K562 (cell line): ENCODE data around the gene YPEL2. TPM values are rescaled to one million over a fixed set of nuclear protein-coding genes. Genes with fewer than 3 reads are reported as not detected.

Source experiments
- ARHGAP35 ChIP-seq: fragments of 450-650 bp; IDR thresholded peaks from 2 replicates; pipeline ENCODE4 v1.6.1; 2018; ENCODE audit not compliant: partially characterized antibody
- PBX2 ChIP-seq, 2 experiments: IDR thresholded peaks in 1 of 2; conservative IDR thresholded peaks in 1 of 2; 2 replicates each; pipeline ENCODE4 v1.6.1; 2016; ENCODE audit warnings: low read depth in 2 of 2, mild to moderate bottlenecking in 1 of 2, missing compliant biosample characterization in 1 of 2, missing genetic modification characterization in 1 of 2, moderate library complexity in 1 of 2
- SIRT6 ChIP-seq: IDR thresholded peaks from one replicate; pipeline ENCODE4 v1.6.1; 2012; ENCODE audit warnings: low read depth, mild to moderate bottlenecking, control low read depth, inconsistent platforms, low read length, moderate library complexity
- polyA plus RNA-seq, 8 experiments: library from polyadenylated mRNA; depleted of rRNA in 4 of 8; stranded (reverse) in 5 of 8; unstranded in 3 of 8; fragments of >200 nt; fragmentation: Nextera tagmentation in 2 of 8; fragmentation: Illumina TruSeq in 1 of 8; extraction: Ambion mirVana in 2 of 8; extraction: Trizol in 1 of 8; gene quantifications; 2 replicates each; pipeline versions ENCODE4 v1.2.1 to v1.2.3, GENCODE V29; 2011 to 2014; ENCODE audit warnings: inconsistent platforms in 1 of 8, missing spikeins in 1 of 8
- total RNA-seq, 7 experiments: library from RNA; depleted of rRNA in 6 of 7; stranded (reverse); fragments of >200 nt in 6 of 7; fragmentation: Illumina TruSeq in 2 of 7; extraction: Trizol in 2 of 7; gene quantifications; 2 replicates each; pipeline versions ENCODE4 v1.2.1 to v1.2.3, GENCODE V29; 2011 to 2021; ENCODE audit warnings: low replicate concordance in 1 of 7
- TF ChIP-seq, protein P1 (sequence below): fragments of 450-650 bp; IDR thresholded peaks from 2 replicates; pipeline ENCODE4 v1.6.1; 2016; ENCODE audit warnings: mild to moderate bottlenecking, moderate library complexity

YPEL2 gene
- total and polyA plus RNA-seq, 9 of the 15 experiments (the other 6 are each of a cell fraction or from before 2014, with no cell fraction given): 0.11 to 2.4 (median 0.47) TPM

GRCh38 chr17:59335685-59336084, 4.2 kb downstream of the YPEL2 start (continued):
- TF ChIP-seq, protein P1, sequence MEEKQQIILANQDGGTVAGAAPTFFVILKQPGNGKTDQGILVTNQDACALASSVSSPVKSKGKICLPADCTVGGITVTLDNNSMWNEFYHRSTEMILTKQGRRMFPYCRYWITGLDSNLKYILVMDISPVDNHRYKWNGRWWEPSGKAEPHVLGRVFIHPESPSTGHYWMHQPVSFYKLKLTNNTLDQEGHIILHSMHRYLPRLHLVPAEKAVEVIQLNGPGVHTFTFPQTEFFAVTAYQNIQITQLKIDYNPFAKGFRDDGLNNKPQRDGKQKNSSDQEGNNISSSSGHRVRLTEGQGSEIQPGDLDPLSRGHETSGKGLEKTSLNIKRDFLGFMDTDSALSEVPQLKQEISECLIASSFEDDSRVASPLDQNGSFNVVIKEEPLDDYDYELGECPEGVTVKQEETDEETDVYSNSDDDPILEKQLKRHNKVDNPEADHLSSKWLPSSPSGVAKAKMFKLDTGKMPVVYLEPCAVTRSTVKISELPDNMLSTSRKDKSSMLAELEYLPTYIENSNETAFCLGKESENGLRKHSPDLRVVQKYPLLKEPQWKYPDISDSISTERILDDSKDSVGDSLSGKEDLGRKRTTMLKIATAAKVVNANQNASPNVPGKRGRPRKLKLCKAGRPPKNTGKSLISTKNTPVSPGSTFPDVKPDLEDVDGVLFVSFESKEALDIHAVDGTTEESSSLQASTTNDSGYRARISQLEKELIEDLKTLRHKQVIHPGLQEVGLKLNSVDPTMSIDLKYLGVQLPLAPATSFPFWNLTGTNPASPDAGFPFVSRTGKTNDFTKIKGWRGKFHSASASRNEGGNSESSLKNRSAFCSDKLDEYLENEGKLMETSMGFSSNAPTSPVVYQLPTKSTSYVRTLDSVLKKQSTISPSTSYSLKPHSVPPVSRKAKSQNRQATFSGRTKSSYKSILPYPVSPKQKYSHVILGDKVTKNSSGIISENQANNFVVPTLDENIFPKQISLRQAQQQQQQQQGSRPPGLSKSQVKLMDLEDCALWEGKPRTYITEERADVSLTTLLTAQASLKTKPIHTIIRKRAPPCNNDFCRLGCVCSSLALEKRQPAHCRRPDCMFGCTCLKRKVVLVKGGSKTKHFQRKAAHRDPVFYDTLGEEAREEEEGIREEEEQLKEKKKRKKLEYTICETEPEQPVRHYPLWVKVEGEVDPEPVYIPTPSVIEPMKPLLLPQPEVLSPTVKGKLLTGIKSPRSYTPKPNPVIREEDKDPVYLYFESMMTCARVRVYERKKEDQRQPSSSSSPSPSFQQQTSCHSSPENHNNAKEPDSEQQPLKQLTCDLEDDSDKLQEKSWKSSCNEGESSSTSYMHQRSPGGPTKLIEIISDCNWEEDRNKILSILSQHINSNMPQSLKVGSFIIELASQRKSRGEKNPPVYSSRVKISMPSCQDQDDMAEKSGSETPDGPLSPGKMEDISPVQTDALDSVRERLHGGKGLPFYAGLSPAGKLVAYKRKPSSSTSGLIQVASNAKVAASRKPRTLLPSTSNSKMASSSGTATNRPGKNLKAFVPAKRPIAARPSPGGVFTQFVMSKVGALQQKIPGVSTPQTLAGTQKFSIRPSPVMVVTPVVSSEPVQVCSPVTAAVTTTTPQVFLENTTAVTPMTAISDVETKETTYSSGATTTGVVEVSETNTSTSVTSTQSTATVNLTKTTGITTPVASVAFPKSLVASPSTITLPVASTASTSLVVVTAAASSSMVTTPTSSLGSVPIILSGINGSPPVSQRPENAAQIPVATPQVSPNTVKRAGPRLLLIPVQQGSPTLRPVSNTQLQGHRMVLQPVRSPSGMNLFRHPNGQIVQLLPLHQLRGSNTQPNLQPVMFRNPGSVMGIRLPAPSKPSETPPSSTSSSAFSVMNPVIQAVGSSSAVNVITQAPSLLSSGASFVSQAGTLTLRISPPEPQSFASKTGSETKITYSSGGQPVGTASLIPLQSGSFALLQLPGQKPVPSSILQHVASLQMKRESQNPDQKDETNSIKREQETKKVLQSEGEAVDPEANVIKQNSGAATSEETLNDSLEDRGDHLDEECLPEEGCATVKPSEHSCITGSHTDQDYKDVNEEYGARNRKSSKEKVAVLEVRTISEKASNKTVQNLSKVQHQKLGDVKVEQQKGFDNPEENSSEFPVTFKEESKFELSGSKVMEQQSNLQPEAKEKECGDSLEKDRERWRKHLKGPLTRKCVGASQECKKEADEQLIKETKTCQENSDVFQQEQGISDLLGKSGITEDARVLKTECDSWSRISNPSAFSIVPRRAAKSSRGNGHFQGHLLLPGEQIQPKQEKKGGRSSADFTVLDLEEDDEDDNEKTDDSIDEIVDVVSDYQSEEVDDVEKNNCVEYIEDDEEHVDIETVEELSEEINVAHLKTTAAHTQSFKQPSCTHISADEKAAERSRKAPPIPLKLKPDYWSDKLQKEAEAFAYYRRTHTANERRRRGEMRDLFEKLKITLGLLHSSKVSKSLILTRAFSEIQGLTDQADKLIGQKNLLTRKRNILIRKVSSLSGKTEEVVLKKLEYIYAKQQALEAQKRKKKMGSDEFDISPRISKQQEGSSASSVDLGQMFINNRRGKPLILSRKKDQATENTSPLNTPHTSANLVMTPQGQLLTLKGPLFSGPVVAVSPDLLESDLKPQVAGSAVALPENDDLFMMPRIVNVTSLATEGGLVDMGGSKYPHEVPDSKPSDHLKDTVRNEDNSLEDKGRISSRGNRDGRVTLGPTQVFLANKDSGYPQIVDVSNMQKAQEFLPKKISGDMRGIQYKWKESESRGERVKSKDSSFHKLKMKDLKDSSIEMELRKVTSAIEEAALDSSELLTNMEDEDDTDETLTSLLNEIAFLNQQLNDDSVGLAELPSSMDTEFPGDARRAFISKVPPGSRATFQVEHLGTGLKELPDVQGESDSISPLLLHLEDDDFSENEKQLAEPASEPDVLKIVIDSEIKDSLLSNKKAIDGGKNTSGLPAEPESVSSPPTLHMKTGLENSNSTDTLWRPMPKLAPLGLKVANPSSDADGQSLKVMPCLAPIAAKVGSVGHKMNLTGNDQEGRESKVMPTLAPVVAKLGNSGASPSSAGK: no peak
- TF ChIP-seq SIRT6: no peak
- no peak for TF ChIP-seq ARHGAP35
- TF ChIP-seq PBX2 (CRISPR knock-in tag; IDR thresholded peaks at IDR 0.05; ENCODE audit: low read depth): no peak
- no peak for TF ChIP-seq PBX2 (tag; conservative IDR thresholded peaks at IDR 0.05; ENCODE audit: low read depth)
